Measurements from ENCODE around the gene NR2F1-AS1. TPM values are rescaled to one million over a fixed set of nuclear protein-coding genes. Genes with fewer than 3 reads are reported as not detected.

The NR2F1-AS1 gene
- total and polyA plus RNA-seq, 4 experiments from 2014 or later = not detected

GRCh38 chr5:93608855-93609254, 27.8 kb upstream of the NR2F1-AS1 start:
- no peak for DNase-seq
- Histone ChIP-seq H3K4me1 (ENCODE audit: insufficient read depth, low read length) (peaks cover 8% of the 10 kb centered on the region), H3K27ac (ENCODE audit: low read depth, low read length) (no peak overlapping the region), H3K36me3 (ENCODE audit: insufficient read depth, low read length) (no peaks in the 10 kb centered on the region), H3K9me3 (ENCODE audit: control insufficient read depth in 1 of 2, low read length in 2 of 2) (no peaks in the 10 kb centered on the region), H3K27me3 (ENCODE audit: insufficient read depth, low read length) (peaks cover 90% of the 10 kb centered on the region), H3K4me3 (ENCODE audit: low read length in 2 of 2) (no peak overlapping the region)
- CTCF ChIA-PET (ENCODE audit: partially characterized antibody) = no interaction called here
- H3K9me3 Mint-ChIP-seq = peaks cover 0 to 31% (median 11%) of the 10 kb centered on the region in 8 donors
- peaks cover 10 to 24% (median 15%) of the 10 kb centered on the region in 4 donors for H3K4me1 Mint-ChIP-seq
- H3K27ac Mint-ChIP-seq = no peak overlapping the region
- intact Hi-C loops (cut with micrococcal nuclease) = loop anchor here (5.0 kb wide), 1 partner anchor 1083 kb away; no protein-coding TSS in a partner anchor
- H3K36me3 Mint-ChIP-seq = peaks cover 0 to 2% of the 10 kb centered on the region in 2 donors
- peaks cover 73 to 82% of the 10 kb centered on the region in 2 donors for H3K27me3 Mint-ChIP-seq
- no peak overlapping the region for H3K4me3 Mint-ChIP-seq
- POLR2A ChIA-PET (ENCODE audit: partially characterized antibody) = no interaction called here

GRCh38 chr5:93607367-93608258, 26.6 kb upstream of the NR2F1-AS1 start:
- DNase-seq = peak in 3 of 5 donors; percentile 47 to 56 (median 52)
- Histone ChIP-seq H3K9me3 (ENCODE audit: control insufficient read depth in 1 of 2, low read length in 2 of 2) (no peaks in the 10 kb centered on the region), H3K27me3 (ENCODE audit: insufficient read depth, low read length) (peaks cover 90% of the 10 kb centered on the region)

GRCh38 chr5:93606382-93606752, 25.3 kb upstream of the NR2F1-AS1 start:
- CTCF ChIA-PET (ENCODE audit: partially characterized antibody) = interaction anchor here (1.1 to 2.5 kb wide), 3 partner anchors 111 to 310 kb away, joined by 3 to 20 read pairs (median 3); no protein-coding TSS in a partner anchor
- intact Hi-C loops (cut with micrococcal nuclease) = loop anchor here (2.0 to 5.0 kb wide), 2 partner anchors 194 to 1086 kb away; no protein-coding TSS in a partner anchor
- peaks cover 63 to 69% of the 10 kb centered on the region in 2 donors for H3K27me3 Mint-ChIP-seq

More at GRCh38 chr5:93607367-93608258, 26.6 kb upstream of the NR2F1-AS1 start:
- intact Hi-C loops (cut with micrococcal nuclease) = loop anchor here (2.0 to 5.0 kb wide), 2 partner anchors 193 to 1085 kb away; no protein-coding TSS in a partner anchor
- H3K9me3 Mint-ChIP-seq = peaks cover 0 to 34% (median 18%) of the 10 kb centered on the region in 8 donors
- H3K4me1 Mint-ChIP-seq = peaks cover 15 to 29% (median 16%) of the 10 kb centered on the region in 4 donors
- no peak overlapping the region for H3K4me3 ChIP-seq (ENCODE audit: low read length in 2 of 2)
- H3K4me3 Mint-ChIP-seq = peak overlapping the region in 6 of 8 donors; percentile 2 to 59 (median 27)
- H3K36me3 ChIP-seq (ENCODE audit: insufficient read depth, low read length) = no peaks in the 10 kb centered on the region
- ChIA-PET CTCF (ENCODE audit: partially characterized antibody) (interaction anchor here (1.0 to 2.5 kb wide), 11 partner anchors 10 to 308 kb away, joined by 3 to 20 read pairs (median 3); no protein-coding TSS in a partner anchor), POLR2A (ENCODE audit: partially characterized antibody) (no interaction called here)
- H3K27me3 Mint-ChIP-seq = peaks cover 72 to 80% of the 10 kb centered on the region in 2 donors
- H3K4me1 ChIP-seq (ENCODE audit: insufficient read depth, low read length) = peaks cover 8% of the 10 kb centered on the region
- no peak overlapping the region for H3K27ac ChIP-seq (ENCODE audit: low read depth, low read length)
- peak overlapping the region in 1 of 7 donors; percentile 4 for H3K27ac Mint-ChIP-seq
- H3K36me3 Mint-ChIP-seq = peaks cover 0 to 2% of the 10 kb centered on the region in 2 donors

GRCh38 chr5:93604644-93605515, 23.9 kb upstream of the NR2F1-AS1 start:
- no peak overlapping the region for H3K4me3 Mint-ChIP-seq

More at GRCh38 chr5:93606382-93606752, 25.3 kb upstream of the NR2F1-AS1 start:
- no peak for DNase-seq
- H3K27ac ChIP-seq (ENCODE audit: low read depth, low read length) = no peak overlapping the region
- H3K4me1 Mint-ChIP-seq = peaks cover 8 to 32% (median 14%) of the 10 kb centered on the region in 4 donors
- peaks cover 8% of the 10 kb centered on the region for H3K4me1 ChIP-seq (ENCODE audit: insufficient read depth, low read length)
- peak overlapping the region in 1 of 7 donors; percentile 16 for H3K27ac Mint-ChIP-seq
- H3K9me3 ChIP-seq (ENCODE audit: control insufficient read depth in 1 of 2, low read length in 2 of 2) = no peaks in the 10 kb centered on the region
- peaks cover 90% of the 10 kb centered on the region for H3K27me3 ChIP-seq (ENCODE audit: insufficient read depth, low read length)
- no peaks in the 10 kb centered on the region for H3K36me3 ChIP-seq (ENCODE audit: insufficient read depth, low read length)
- H3K36me3 Mint-ChIP-seq = no peaks in the 10 kb centered on the region
- H3K9me3 Mint-ChIP-seq = peaks cover 0 to 36% (median 19%) of the 10 kb centered on the region in 8 donors
- H3K4me3 ChIP-seq (ENCODE audit: low read length in 2 of 2) = no peak overlapping the region
- POLR2A ChIA-PET (ENCODE audit: partially characterized antibody) = no interaction called here
- no peak overlapping the region for H3K4me3 Mint-ChIP-seq

GRCh38 chr5:93603793-93604643, 23.0 kb upstream of the NR2F1-AS1 start:
- ChIA-PET POLR2A (ENCODE audit: partially characterized antibody) (no interaction called here), CTCF (ENCODE audit: partially characterized antibody) (interaction anchor here (1.5 kb wide), 1 partner anchor 15 kb away, joined by 5 read pairs; no protein-coding TSS in a partner anchor)
- H3K27me3 ChIP-seq (ENCODE audit: insufficient read depth, low read length) = peaks cover 90% of the 10 kb centered on the region
- H3K9me3 ChIP-seq (ENCODE audit: control insufficient read depth in 1 of 2, low read length in 2 of 2) = no peaks in the 10 kb centered on the region
- H3K4me1 ChIP-seq (ENCODE audit: insufficient read depth, low read length) = peaks cover 8% of the 10 kb centered on the region
- H3K4me3 ChIP-seq (ENCODE audit: low read length in 2 of 2) = no peak overlapping the region
- intact Hi-C loops (cut with micrococcal nuclease) = loop anchor here (2.0 kb wide), 1 partner anchor 17 kb away; no protein-coding TSS in a partner anchor
- H3K4me3 Mint-ChIP-seq = peak overlapping the region in 2 of 8 donors; percentile 22 to 72
- no peaks in the 10 kb centered on the region for H3K36me3 Mint-ChIP-seq
- H3K27ac ChIP-seq (ENCODE audit: low read depth, low read length) = no peak overlapping the region
- peaks cover 43 to 46% of the 10 kb centered on the region in 2 donors for H3K27me3 Mint-ChIP-seq
- H3K36me3 ChIP-seq (ENCODE audit: insufficient read depth, low read length) = no peaks in the 10 kb centered on the region
- H3K4me1 Mint-ChIP-seq = peaks cover 8 to 32% (median 15%) of the 10 kb centered on the region in 4 donors
- H3K9me3 Mint-ChIP-seq = peaks cover 0 to 24% (median 10%) of the 10 kb centered on the region in 8 donors
- H3K27ac Mint-ChIP-seq = peak overlapping the region in 3 of 7 donors; percentile 30 to 86 (median 63)
- DNase-seq = no peak

More at GRCh38 chr5:93604644-93605515, 23.9 kb upstream of the NR2F1-AS1 start:
- DNase-seq = no peak
- peaks cover 0 to 27% (median 11%) of the 10 kb centered on the region in 8 donors for H3K9me3 Mint-ChIP-seq
- H3K27me3 ChIP-seq (ENCODE audit: insufficient read depth, low read length) = peaks cover 90% of the 10 kb centered on the region
- H3K36me3 ChIP-seq (ENCODE audit: insufficient read depth, low read length) = no peaks in the 10 kb centered on the region
- intact Hi-C loops (cut with micrococcal nuclease) = loop anchor here (5.0 kb wide), 1 partner anchor 1087 kb away; no protein-coding TSS in a partner anchor
- peaks cover 8 to 32% (median 15%) of the 10 kb centered on the region in 4 donors for H3K4me1 Mint-ChIP-seq
- ChIA-PET POLR2A (ENCODE audit: partially characterized antibody) (no interaction called here), CTCF (ENCODE audit: partially characterized antibody) (no interaction called here)
- peak overlapping the region in 1 of 7 donors; percentile 62 for H3K27ac Mint-ChIP-seq
- H3K4me3 ChIP-seq (ENCODE audit: low read length in 2 of 2) = no peak overlapping the region
- H3K27me3 Mint-ChIP-seq = peaks cover 51 to 54% of the 10 kb centered on the region in 2 donors
- H3K4me1 ChIP-seq (ENCODE audit: insufficient read depth, low read length) = peaks cover 8% of the 10 kb centered on the region
- H3K9me3 ChIP-seq (ENCODE audit: control insufficient read depth in 1 of 2, low read length in 2 of 2) = no peaks in the 10 kb centered on the region
- H3K36me3 Mint-ChIP-seq = no peaks in the 10 kb centered on the region
- H3K27ac ChIP-seq (ENCODE audit: low read depth, low read length) = no peak overlapping the region

Measured in CD4-positive, alpha-beta memory T cell (primary cell).